ENCODE measurements around the gene CELF2.

CELF2 gene

DNA sequence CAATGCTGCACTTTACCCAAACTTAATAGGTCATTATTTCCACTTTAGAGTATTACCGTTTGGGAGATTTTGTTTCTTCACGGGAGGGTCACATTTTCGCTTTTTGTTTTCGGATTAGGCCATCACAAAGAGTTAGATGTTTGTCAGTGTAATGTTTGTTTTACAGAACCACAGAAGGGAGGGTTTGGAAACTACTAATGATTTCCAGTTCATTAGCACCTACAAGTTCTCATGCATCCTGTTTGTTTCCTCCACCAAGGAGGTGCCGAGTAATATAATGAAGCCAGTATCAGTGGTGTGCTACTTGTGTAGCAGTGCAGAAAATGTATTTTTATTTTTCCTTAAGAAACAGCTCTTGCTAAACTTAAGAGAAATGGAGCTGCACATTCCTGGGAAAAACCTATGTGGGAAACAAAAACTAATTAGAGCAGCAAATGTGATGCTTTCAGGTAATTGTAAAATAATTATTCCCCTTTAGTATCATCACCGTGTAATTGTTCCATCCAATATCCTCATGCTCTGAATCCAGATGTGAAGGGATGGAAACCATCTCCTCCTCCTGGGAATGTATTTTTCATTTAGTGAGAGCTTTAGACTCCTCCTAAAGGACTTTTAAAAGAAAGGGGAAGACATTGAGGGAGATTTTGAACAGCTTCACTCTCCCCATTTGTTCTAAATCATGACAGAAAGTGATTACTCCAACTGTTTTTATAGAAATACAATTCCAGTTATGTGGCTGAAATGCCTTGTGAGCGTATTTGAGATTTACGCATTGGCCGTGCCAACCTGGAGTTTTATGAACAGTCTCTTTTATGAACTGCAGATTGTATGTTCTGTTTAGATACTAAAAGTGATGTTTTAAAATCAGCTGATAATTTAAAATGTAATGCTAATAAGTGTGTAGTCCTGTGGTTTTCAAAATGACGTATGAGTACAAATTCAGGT lies 5.6 kb downstream of the CELF2 start:
- no peak for DNase-seq

DNA sequence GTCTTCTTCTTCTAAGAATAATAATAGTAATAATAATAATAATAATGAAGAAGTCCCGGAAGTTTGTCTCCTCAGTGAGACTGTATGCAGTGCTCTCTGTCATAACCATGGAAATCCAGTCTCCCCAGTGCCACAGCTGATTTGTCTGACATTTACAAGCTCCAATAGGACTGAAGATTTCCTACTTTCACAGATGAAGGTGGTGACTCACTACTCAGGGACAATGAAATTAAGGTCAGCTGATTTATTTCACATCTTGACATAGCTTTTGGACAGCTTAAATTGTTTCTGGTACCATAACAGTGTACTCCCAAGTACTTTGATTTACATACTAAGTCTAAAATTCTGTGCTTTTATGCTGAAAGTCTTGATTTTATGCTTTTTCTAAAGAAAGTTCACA lies 6.9 kb downstream of the CELF2 start:
- DNase-seq = no peak

DNA sequence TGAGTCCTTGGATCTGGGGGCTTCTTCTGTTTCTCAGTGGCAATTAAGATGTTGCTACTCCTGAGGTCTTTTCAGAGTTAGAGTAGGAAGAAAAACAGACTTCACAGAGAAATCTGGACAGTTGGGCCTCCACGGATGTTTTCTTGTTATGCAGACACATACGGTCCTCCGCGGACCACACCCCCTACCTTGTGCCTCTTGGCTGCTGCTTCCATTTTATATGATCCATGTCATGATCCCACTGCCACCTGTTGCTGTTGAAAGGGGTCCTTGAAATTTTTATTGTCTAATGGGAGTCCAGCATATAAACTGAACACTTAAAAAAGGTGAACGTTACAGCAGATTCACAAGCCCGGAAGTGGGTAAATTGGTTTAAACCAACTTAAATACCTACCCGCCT lies 8.3 kb downstream of the CELF2 start:
- DNase-seq = no peak

DNA sequence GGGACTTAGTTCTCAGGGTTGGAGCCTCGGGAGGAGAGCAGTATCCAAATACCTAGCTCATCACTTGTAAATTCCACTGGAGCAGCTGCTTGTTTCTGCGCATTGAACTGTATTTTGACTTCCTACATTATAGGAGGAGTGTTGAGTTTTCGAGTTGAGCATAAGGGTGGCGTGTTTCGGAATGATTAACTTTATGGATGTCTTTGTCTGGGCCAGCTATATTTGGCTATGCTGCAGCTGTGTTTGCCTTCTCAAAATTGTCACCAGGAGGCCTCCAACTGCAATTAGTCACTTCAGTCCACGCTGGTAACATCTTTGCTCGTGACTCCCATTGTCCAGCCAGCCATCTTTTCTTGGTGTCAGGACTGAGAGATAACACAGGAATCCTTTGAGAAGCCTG lies 9.1 kb downstream of the CELF2 start:
- no peak for DNase-seq

DNA sequence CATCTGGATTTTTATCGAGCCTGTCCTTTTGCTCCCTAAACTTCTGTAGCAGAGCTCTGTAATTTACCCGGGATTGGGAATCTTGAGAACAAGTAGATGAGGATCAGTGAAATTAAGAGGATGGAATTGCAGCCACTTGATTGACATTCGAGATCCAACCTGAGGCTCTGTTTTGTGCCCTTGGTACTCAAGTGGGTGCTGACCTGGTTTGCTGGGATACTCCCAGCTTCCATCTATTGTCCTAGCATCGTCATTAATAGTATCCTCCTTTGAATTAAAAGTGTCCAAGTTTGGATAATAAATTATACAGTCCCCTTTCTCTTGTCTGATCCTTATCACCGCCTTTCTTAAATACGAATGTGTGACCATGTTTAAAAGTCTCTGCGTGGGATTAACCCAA lies 17.1 kb downstream of the CELF2 start:
- DNase-seq = no peak

DNA sequence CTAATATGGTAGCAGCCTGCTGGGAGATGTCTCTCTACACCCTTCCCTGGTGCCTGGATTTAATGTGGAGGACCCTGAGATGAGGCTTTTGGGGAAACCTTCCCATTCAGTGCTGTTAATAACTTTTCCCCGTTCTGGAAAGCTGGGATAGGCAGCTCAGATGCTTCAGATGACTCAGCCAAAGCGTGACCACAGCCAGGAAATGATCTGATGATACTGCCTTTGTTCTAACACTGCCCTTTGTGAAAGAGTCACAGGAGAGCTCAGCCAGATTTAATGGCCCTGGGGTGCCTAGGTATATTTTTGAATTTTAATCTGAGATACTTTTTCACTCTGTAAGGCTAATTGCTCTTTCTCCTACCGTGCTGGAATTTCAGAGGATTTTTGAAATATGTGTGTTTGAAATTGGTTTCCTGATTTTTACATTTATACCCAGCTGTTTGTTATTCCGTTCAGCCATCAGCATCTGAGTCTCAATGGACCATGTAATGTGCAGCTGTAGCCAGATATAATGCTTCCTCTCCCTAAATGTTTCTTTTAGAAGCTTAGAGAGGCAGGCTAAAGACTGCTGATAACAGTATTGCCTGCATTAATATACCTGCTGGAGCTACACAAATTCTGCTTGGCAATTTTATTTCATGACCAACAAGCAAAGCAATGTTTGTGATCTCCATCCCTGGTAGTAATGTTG lies 17.8 kb downstream of the CELF2 start:
- DNase-seq = no peak

DNA sequence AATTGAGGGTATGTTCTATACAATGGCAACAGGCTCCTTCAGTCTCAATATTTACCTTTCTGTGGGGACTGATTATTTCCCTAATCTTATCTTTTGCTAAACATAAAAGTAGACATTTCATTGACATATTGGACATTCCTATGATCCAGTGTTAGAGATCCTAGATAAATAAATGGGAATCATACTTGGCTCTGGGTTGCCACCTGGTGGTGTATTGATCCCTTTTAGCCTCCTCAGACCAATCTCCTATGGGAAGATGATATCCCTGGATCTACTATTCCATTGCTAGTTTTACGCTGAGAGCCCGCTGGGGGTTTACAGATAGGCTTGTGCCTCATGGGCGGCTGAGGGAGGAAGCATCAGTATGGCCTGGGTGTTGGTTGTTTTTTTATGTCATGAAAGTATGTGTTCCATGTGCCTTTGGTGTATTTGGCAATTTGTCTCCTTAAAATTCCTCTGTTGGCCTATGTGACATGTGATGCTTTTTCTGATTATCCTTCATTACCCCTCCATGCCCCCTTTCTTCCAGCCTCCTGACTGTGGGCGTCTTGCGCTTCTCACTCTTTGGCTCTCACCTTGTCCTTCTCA lies 18.8 kb downstream of the CELF2 start:
- no peak for DNase-seq

DNA sequence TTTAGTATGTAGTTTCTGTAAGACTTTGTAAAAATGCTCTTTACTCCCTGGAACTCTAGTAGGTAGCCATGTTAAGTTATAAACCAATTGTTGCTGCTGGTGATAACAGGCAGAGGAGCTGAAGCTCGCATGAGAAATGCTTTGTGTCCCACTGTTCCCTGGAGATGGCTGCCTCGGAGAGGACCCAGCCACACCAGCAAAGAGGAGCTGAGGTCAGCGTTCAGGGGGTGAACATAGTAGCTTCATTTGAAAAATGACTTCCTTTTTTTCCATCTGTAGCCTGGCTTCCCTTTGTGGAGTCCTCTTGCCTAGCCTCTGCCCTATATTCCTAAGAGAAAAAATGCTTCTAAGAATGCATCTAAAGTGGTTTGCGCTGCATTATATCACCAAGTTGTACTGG lies 20.3 kb downstream of the CELF2 start:
- DNase-seq = no peak

DNA sequence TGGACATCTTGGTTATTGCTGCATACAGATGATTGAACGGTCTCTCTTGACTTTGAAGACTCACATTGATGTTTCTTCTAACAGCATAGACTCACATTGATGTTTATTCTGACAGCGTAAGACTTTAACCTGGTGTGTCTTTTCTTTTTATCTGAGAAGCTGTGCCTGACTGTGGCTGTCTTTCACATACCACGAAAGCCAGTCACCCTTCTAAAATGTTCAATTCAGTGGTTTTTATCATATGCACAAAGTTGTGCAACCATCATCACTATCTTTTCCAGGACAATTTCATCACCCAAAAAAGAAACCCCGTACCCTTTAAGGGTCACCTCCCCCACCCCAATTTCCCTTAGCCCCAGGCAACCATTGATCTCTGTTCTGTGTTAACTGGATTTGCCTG lies 24.7 kb downstream of the CELF2 start:
- no peak for DNase-seq

DNA sequence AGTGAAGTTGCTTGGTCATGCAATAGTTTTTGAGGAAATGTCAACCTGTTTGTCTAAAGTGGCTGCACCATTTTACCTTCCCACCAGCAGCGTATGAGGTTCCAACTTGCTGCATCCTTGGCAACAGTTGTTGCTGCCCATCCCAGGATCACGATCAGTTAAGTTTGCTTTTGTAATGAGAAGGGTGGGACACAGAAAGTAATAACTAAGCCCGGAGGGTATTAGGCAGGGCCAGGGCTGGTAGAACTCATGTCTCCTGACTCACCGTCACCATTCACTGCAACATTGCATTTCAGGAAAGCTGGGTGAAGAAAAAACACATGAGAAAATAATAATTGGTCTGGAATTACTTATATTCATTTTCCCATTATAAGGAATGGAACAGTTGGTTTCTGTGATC lies 25.4 kb downstream of the CELF2 start:
- DNase-seq = no peak

DNA sequence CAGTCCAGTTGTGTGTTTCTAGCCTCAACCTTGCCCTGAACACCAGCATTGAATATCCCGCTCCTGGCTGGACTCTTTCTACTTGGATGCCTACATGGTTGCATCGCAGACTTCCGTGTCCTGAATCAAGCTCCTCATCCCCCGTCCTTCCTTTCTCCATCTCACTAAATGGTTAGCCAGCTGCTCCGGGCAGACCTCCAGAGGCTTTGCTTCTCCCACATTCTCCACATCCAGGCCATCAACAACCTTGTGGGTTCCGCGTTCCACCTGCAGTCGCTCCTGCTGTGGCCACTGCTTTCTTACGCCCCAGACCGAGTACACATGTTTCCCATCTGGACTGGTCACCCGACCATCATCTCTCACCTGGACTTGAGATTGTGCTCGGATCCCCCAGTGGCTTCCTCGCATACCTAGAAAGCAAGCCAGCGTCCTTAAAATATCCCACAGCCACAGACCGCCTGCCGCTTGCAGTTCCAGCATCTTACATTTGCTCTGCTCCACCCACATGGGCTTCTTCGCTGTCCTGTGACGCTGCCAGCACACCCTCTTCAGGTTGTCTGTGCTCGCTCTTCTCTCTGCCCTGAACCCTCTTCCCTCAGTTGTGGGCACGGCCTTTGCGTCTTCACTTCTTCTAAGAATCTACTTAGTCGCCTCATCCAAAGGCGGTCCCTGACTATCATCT lies 25.9 kb downstream of the CELF2 start:
- no peak for DNase-seq

DNA sequence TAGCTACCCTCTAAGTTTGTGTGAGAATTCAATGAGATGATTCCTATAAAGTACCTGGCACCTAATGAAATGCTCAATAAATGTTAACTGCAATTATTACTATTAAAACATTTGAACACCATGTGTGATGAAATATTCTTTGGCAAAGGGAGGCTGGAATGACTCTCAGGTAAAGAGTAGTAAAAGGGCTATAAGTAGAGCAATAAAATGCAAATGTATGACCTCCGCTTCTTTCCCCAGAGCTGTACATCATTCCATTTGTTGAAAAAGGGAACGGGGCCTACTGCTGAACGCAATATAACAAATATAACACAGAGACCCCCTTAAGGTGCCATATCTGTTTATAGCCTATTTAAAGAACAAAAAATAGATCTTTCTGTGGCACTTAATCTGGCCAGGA lies 27.8 kb downstream of the CELF2 start:
- no peak for DNase-seq

DNA sequence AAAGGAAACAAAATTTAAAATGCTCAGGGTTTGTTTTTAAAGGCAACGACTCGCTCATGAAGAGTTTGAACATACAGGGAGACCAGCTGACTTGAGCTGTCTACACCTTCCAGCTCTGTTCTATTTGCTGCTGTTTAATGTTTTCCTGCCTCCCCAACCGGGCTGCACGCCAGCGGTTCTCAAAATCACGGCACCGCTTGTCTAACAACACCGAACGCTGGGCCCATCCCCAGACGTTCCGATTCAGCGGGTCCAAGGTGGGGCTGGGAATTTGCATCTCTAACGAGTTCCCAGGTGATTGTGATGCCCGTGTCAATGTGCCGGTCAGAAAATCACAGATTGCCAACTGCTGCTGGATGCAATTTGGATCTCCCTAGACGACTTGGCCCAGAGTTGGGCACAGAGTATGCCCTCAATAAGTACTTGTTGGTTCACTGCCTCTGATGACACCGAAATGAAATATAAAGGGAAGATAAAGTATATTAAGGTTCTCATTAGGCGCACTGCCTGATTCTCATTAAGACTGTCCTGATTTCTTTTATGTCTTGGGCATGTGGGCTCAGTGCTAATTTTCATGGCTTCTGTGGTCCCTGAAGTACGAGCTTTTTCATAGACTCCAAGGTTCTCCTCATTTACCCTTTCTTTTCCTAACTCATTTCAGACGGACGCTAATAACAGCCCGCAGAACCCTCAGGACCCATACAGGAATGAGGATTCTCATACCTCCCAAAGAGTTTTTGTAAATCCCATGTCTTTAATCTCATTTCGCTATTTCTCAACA lies 28.5 kb downstream of the CELF2 start:
- no peak for DNase-seq

DNA sequence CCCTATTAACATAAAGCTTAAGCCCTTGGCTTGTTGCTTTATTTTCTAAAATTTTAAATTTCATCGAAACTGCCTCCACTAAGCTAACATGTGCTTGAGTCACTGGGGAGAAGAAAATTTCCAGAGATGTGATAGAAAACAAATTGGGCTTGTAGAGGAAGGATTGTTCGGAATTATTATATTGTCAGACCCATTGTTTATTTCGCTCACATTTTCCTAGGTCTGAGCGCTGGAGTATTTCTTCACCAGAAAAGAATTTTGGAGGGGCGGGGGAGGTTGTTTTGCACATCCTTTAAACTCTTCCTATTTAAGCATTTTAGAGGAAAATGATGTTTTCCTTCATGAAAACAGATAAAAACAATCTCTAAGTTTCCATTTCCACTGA lies 29.1 kb downstream of the CELF2 start:
- DNase-seq = no peak

DNA sequence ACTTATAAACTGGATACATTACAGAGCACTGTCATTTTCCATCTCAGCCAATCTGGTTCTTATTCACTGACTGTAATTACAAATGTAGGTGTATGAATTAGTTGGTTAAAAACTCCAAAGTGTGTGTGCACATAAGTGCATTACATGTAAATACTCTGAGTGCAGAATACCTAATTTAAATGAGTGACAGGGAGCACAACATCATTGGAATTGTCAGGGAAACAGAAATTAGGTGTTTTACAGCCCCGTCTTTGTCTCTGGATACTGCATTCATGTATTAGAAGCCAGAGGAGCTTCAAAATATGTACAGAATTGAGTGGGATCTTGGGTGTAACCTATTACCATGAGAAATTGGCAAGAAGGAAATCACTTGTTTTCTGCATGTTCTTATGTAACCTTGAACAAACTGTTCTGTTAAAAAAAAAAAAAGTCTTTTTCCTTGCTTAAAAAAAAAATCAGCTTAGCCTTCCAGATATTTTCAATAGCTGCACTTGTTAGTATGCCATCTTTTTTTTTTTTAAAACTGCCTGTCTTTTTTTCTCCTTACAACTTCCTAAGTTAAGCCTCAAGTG lies 31.1 kb downstream of the CELF2 start:
- no peak for DNase-seq

DNA sequence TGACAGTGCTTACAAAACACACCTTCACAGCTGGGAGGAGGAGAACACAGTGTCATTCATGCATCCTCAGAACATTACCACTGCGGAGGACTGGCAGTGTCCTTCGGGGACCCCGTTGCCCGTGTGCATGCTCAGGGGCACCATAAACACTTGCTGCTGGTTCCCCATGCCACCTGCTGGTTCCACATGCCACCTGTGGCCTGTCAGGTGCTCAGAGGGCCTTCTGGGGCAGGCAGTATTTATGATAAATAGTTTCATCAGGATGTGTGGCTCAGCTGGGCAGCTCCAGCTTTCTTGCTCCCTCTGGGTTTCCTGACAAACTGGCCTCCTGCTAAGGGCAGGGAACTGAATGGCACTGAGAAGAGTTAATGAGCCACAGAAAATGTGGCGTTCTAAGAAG lies 32.1 kb downstream of the CELF2 start:
- no peak for DNase-seq

DNA sequence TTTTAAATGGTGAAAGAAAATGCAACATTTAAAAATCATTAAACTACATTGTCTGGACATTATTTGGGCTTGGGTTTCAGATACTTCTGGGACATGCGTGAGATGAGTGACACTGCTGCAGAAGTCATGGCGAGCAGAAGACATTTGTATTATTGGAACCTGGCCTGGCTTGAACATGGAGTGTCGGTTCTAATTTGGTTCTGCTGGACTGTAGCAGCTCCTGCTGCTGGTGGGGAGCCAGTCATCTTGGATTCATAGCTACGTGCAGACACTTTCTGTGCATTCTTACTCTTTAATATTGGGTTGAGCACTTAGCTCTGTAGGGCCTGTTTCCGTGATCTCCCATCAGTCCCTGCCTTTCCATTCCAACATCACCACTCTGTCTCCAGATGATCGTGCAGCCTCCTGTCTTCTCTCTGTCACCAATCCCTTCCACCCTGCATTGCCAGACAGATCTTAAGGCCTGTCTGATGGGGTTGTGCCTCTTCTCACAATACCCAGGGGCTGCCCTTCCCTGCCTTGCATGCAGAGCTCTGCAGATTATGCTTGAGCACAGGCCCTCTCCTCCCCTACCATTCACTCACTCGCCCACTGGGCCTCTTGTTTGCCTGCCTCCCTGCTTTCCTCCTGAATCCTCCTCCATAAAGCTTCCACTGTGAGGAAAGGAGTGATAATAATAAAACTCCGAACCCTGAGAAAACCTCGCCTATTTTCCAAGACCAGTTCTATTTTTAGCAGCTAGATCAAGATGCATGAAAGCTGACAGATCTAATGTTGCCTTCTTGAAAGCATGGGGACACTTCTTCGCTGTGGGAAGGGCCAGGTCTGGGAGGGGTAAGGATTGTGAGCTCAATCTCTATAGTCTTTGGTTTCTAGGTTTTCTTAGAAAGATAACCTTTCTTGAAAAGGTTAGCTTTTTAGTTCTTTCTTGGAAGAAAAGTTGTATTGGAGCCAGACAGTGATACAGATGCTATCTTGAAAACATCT lies 32.9 kb downstream of the CELF2 start:
- no peak for DNase-seq

DNA sequence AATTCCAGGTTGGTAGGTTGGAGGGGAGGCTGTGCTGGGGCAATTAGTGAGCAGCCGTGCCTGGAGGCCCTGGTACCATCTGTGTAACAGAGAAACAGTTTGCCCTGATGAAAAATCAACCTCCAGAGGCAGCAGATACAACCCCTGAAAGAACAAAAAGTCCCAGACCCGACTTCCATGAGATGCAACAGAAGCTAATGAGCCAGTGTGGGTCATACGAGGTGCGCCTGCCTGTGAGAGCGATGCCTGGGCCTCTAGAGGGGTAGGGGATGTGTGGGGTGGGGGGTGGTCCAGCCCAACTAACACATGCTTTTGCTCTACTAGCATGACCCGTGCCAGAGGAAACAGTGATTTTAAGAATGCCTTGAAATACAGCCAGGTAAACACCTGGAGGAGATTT lies 39.3 kb downstream of the CELF2 start:
- DNase-seq = no peak

DNA sequence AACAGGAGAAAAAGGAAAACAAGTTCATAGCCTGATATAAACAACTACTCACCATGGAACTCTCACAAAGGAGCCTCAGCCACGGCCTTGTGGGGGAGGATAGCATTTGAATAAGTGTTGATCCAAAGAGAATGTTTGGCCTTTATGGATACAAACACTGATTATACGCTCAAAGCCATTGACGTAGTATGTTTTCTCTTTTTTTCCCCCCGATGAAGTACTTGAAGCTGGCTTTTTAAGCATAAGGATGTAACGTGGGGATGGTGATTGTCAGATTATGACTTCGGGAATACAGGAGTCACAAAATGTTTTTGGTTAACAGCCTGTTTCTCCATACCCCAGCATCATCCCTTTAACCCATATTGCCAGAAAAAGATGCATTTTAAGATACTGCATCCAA lies 39.8 kb downstream of the CELF2 start:
- no peak for DNase-seq

DNA sequence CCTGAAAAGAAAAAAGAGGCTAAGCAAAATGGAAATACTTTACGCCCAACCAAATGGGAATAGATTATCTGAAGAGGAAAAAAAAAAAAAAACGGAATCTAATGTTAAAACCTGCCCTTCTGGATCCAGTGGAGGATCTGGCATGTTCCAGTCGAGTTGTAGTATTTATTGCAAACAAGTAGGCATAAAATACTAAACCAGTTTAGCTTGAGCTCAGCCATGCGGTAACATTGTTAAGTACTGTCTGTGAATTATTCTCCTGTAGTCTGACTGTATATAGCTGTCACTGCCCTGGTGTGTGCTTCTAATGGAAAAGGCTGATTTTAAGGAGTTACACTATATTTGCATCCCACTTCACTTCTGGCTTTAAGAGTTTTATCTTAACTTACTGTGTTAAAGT lies 40.3 kb downstream of the CELF2 start:
- no peak for DNase-seq

DNA sequence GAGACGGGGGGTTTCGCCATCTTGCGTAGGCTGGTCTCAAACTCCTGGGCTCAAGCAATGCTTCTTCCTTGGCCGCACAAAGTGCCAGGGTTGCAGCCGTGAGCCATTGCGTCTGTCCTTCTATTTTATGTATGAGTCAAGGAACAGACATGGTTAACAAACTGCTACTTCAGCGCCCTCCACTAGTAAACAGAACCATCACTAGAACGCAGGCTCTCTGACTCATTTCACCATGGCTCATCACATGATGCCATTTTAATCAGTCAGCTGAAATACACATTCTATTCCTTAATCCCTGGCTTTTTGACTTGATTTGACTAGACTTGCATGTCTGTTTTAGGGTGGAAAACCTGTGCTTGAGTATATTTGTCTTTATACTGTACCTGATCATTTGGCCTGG lies 41.3 kb downstream of the CELF2 start:
- no peak for DNase-seq

Data from NCI-H2029 (cell line).